ENCODE results near the gene KSR1. TPM values are rescaled to one million over a fixed set of nuclear protein-coding genes. Genes with fewer than 3 reads are reported as not detected.
"Not testable (repeated sequence)": the region's sequence is repeated elsewhere in the genome, so short reads cannot be mapped to it uniquely, and the experiment has no call there.

The KSR1 gene
- total RNA-seq, 1 donor from 2014 or later: 18.1 TPM

- DNase-seq (ENCODE audit: low read depth in 2 of 2): no peak
Observed at GRCh38 chr17:27453471-27453870, 2.8 kb upstream of the KSR1 start.

- DNase-seq (ENCODE audit: low read depth in 2 of 2): no peak
Observed at GRCh38 chr17:27454089-27454488, 2.2 kb upstream of the KSR1 start.

- no peak for DNase-seq (ENCODE audit: low read depth in 2 of 2)
Observed at GRCh38 chr17:27455236-27455913, 873 bp upstream of the KSR1 start.

GRCh38 chr17:27456681-27457359 lies 572 bp downstream of the KSR1 start:
- peak in 1 of 2 donors; percentile 17 for DNase-seq (ENCODE audit: low read depth in 2 of 2)

- peak in 1 of 2 donors; percentile 12 for DNase-seq (ENCODE audit: low read depth in 2 of 2)
Observed at GRCh38 chr17:27457360-27457715, 1.1 kb downstream of the KSR1 start.

- DNase-seq (ENCODE audit: low read depth in 2 of 2): peak; percentile 27 to 57
Observed at GRCh38 chr17:27457731-27458523, 1.7 kb downstream of the KSR1 start.

DNA sequence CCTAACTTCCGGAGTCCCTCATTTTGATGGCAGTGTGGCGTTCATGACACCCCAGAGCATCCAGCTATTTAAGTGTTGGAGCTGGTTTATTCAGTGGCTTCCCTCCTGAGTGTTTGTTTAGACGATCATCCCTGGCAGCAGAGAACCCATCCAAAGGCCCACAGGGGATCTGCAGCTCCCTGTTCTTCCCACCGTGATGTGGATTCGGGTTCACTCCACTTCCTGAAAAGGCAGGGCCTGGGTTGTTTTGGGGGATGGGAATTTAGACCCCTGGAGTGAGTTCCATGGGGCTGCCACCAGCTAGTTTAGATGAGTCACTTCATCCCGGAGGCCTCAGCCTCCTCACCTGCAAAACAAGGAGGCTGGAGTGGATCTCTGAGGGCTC lies 2.3 kb downstream of the KSR1 start:
- DNase-seq (ENCODE audit: low read depth in 2 of 2): no peak

DNA sequence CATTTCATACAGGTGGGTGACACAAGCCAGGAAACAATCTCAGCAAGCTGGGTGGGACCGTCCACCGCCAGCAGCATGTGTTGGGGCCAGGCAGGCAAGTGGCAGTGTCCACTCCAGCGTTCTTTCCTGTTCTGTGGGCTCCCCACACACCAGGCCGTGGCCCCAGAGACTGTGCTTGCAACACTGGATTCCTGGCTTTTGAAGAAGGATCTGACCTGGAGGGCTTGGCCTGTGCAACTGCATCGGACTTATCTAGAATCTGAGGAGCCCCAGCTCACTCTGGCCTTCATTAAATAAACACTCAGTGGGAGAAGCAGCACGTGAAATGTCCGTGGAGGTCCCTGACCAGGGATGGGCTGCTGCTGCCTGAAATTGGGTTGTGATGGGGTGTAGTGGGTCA lies 3.2 kb downstream of the KSR1 start:
- no peak for DNase-seq (ENCODE audit: low read depth in 2 of 2)

- DNase-seq (ENCODE audit: low read depth in 2 of 2): no peak
Observed at GRCh38 chr17:27460196-27460725, 4.0 kb downstream of the KSR1 start.

GRCh38 chr17:27461192-27461859 lies 5.1 kb downstream of the KSR1 start:
- DNase-seq (ENCODE audit: low read depth in 2 of 2): no peak

- no peak for DNase-seq (ENCODE audit: low read depth in 2 of 2)
Observed at GRCh38 chr17:27462149-27462548, 5.9 kb downstream of the KSR1 start.

DNA sequence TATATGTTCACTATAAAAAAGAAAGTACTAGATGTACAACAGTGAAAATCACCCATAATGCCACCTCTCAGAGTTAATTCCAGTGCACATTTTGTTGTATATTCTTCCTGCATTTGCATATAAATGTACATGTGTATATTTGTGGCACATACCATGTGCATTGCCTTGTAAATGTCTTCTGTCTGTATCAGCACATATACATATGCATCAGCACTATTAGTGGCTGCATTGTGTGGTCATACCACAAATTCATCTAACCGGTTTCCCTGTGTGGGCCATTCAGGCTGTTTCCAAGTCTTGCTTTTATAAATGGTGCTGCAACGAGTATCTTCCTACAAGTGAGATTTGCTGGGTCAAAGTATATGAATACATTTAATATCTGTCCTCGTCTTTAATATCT lies 6.5 kb downstream of the KSR1 start:
- no peak for DNase-seq (ENCODE audit: low read depth in 2 of 2)

DNA sequence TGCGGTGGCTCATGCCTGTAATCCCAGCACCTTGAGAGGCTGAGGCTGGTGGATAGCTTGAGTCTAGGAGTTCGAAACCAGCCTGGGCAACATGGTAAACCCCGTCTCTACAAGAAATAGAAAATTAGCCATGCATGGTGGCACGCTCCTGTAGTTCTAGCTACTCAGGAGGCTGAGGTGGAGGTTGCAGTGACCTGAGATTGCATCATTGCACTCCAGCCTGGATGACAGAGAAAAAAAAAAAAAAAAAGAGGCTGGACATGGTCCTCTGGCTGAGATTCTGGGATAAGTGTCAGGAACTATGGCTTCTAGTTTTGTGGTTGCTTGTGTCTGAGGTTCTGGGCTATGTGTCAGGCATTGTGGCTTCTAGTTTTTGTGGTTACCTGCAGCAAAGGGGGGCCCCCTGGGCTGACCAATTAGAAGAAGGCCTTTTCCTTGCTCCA lies 7.0 kb downstream of the KSR1 start:
- DNase-seq (ENCODE audit: low read depth in 2 of 2): no peak

- DNase-seq (ENCODE audit: low read depth in 2 of 2): not testable (repeated sequence)
Observed at GRCh38 chr17:27464019-27464418, 7.8 kb downstream of the KSR1 start.

- DNase-seq (ENCODE audit: low read depth in 2 of 2): no peak
Observed at GRCh38 chr17:27464431-27464830, 8.2 kb downstream of the KSR1 start.

DNA sequence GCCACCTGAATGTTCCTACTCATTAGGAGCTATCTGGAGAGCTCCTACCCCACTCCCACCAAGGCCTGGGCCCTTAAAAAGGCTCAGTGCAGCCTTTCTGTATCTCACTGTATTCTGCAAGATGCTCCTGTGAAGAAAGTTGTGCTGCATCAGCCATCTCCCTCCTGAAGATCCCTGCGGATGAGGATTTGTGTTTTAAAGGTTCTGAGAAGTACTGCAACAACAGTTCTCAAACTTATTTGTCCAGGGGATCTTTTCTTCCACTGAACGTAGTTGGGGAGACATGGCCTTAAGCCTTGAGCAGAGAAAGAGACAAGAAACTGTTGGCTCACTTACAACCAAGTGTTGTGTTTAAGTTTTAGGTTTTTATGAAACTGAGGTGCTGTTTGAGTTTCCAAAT lies 9.6 kb downstream of the KSR1 start:
- not testable (repeated sequence) for DNase-seq (ENCODE audit: low read depth in 2 of 2)

DNA sequence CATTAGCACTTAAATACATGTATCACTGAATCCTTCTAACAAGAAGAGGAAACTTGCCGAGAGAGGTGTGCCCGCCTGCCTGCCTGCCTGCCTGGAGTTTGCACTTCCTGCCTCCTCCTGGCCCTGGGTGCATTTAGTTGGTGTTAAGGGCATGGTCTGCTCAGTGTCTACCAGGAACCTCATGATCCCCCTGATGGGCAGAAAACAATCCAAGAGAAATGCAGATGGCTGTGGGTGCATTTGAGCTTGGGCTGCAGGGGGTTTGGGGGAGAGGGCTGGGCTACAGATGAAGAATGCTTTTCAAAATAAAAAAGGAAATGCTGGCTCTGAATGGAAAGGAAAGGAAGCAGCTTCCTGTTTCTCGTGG lies 10.1 kb downstream of the KSR1 start:
- DNase-seq (ENCODE audit: low read depth in 2 of 2): no peak

- DNase-seq (ENCODE audit: low read depth in 2 of 2): peak; percentile 27 to 29
Observed at GRCh38 chr17:27466743-27467375, 10.6 kb downstream of the KSR1 start.

DNA sequence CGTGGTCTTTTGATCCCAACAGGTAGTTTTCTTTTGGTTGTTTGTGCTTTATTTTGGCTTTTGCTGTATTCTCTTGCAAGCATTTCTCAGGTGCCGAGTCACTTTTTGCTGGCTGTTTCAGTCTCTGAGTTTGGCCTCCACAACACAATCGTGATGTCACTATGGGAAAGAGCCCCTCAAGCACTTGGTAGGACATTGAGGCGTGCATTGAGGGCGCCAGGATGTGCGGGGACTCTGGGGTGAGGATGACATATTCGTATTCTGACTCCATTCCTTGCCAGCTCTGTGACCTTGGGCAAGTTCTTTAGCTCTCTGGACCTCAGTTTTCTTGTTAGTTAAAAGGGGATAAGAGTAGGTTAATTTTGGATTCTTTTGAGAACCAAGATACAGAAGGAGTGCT lies 13.0 kb downstream of the KSR1 start:
- DNase-seq (ENCODE audit: low read depth in 2 of 2): no peak

GRCh38 chr17:27471321-27472269 lies 15.3 kb downstream of the KSR1 start:
- DNase-seq (ENCODE audit: low read depth in 2 of 2): no peak

Data from lung microvascular endothelial cell (primary cell).